MM.1S (cell line): ENCODE data around the gene MYADML2.

Source experiments
- DNase-seq: peaks from one replicate; pipeline ENCODE4 v3.0.0-alpha.2; 2015
- H2AFZ ChIP-seq: fragments of 300-600 bp; sonication (generic); 2 replicates; pipeline ENCODE4 v1.6.0; 2016; ENCODE audit warnings: antibody characterized with exemption, low read length
- H3F3A ChIP-seq: fragments of 300-600 bp; sonication (generic); 2 replicates; pipeline ENCODE4 v1.6.1; 2016; ENCODE audit warnings: mild to moderate bottlenecking, antibody characterized with exemption, low read length, moderate library complexity, mixed read lengths; ENCODE audit not compliant: insufficient read depth
- H3K27ac ChIP-seq: fragments of 300-600 bp; sonication (generic); 2 replicates; pipeline ENCODE4 v1.5.1; 2016; ENCODE audit warnings: mild to moderate bottlenecking, low read length
- H3K27me3 ChIP-seq: fragments of 300-600 bp; sonication (generic); replicated peaks from 2 replicates; pipeline ENCODE4 v1.6.0; 2016; ENCODE audit warnings: low read length; ENCODE audit not compliant: insufficient read depth
- H3K36me3 ChIP-seq: fragments of 300-600 bp; sonication (generic); replicated peaks from 2 replicates; pipeline ENCODE4 v1.6.1; 2016; ENCODE audit warnings: mild to moderate bottlenecking, low read length, mixed read lengths; ENCODE audit not compliant: insufficient read depth
- H3K4me1 ChIP-seq: fragments of 300-600 bp; sonication (generic); 2 replicates; pipeline ENCODE4 v1.6.1; 2016; ENCODE audit warnings: low read length, mixed read lengths
- H3K4me2 ChIP-seq: fragments of 300-600 bp; sonication (generic); 2 replicates; pipeline ENCODE4 v1.6.0; 2016; ENCODE audit warnings: low read depth, low read length
- H3K4me3 ChIP-seq: fragments of 300-600 bp; sonication (generic); 2 replicates; pipeline ENCODE4 v1.5.1; 2016; ENCODE audit warnings: low read length, mixed read lengths
- H3K79me2 ChIP-seq: fragments of 300-600 bp; sonication (generic); 2 replicates; pipeline ENCODE4 v1.6.1; 2016; ENCODE audit warnings: mixed run types, low read length, mixed read lengths
- H3K9ac ChIP-seq: fragments of 300-600 bp; sonication (generic); 2 replicates; pipeline ENCODE4 v1.6.1; 2016; ENCODE audit warnings: low read length, mixed read lengths
- H3K9me2 ChIP-seq: fragments of 300-600 bp; sonication (generic); replicated peaks from 2 replicates; pipeline ENCODE4 v1.6.1; 2016; ENCODE audit warnings: mild to moderate bottlenecking, low read length, mixed read lengths; ENCODE audit not compliant: insufficient read depth
- H3K9me3 ChIP-seq: fragments of 300-600 bp; sonication (generic); replicated peaks from 2 replicates; pipeline ENCODE4 v1.6.1; 2016; ENCODE audit warnings: mild to moderate bottlenecking, low read length, mixed read lengths; ENCODE audit not compliant: insufficient read depth
- H4K20me1 ChIP-seq: fragments of 300-600 bp; sonication (generic); 2 replicates; pipeline ENCODE4 v1.6.1; 2016; ENCODE audit warnings: mild to moderate bottlenecking, low read length, moderate library complexity, mixed read lengths; ENCODE audit not compliant: insufficient read depth
- EZH2 ChIP-seq: fragments of 300-600 bp; sonication (generic); optimal IDR thresholded peaks from 2 replicates; pipeline ENCODE3; 2017; ENCODE audit warnings: low read depth, mild to moderate bottlenecking, antibody characterized with exemption, low read length, mixed read lengths
- EZH2phosphoT487 ChIP-seq: fragments of 300-600 bp; sonication (generic); IDR thresholded peaks from 2 replicates; pipeline ENCODE4 v1.6.1; 2018; ENCODE audit warnings: antibody characterized with exemption, low read length
- TF ChIP-seq, protein P1 (sequence below): fragments of 300-600 bp; sonication (generic); IDR thresholded peaks from 2 replicates; pipeline ENCODE4 v1.5.1; 2016; ENCODE audit warnings: antibody characterized with exemption, low read length, mixed read lengths

Gene MYADML2

DNA sequence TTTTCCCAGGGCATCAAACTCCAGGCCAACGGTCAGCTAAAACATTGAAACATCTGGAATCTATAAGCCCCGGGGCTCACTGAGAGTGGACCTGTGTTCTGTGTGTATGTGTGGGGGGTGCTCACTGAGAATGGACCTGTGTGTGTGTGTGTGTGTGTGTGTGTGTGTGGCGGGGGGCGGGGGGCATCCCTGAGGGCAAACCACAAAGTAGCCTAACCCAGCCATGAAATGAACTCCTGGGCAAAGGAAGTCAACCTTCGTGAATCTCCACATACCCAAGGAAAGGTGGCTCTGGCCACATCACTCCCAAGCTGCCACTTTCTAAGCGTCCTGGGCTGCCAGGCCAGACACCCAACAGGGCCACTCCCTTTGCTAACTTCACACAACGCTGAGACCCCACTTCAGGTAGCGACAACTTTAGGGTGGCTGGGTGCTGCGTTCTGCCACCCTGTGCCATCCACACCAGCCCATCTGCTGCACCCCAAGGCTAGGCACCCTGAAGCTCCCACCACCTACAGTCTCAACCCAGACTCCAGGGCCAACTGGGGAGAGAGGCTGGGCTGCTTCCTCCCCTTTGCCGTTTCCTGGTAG, 21.1 kb downstream of the MYADML2 start:
- Histone ChIP-seq H3K27ac (peak overlapping the region; percentile 56; the same call in 1 of the 2 replicates), H2AFZ (no peak overlapping the region), H4K20me1 (0 out of 2 replicates have a peak, but pooled peaks cover 3% of the 10 kb centered on the region), H3K9me3 (no peaks in the 10 kb centered on the region), H3K4me1 (peaks cover 21% of the 10 kb centered on the region), H3K9me2 (no peaks in the 10 kb centered on the region), H3K36me3 (no peaks in the 10 kb centered on the region), H3K4me2 (peak overlapping the region; percentile 95), H3K27me3 (no peaks in the 10 kb centered on the region), H3F3A (peaks cover 23% of the 10 kb centered on the region), H3K79me2 (peaks cover 68% of the 10 kb centered on the region), H3K4me3 (peak overlapping the region; percentile 72), H3K9ac (peak overlapping the region; percentile 74)
- DNase-seq: no peak
- TF ChIP-seq EZH2 (no peak), EZH2phosphoT487 (no peak)
- TF ChIP-seq, protein P1, sequence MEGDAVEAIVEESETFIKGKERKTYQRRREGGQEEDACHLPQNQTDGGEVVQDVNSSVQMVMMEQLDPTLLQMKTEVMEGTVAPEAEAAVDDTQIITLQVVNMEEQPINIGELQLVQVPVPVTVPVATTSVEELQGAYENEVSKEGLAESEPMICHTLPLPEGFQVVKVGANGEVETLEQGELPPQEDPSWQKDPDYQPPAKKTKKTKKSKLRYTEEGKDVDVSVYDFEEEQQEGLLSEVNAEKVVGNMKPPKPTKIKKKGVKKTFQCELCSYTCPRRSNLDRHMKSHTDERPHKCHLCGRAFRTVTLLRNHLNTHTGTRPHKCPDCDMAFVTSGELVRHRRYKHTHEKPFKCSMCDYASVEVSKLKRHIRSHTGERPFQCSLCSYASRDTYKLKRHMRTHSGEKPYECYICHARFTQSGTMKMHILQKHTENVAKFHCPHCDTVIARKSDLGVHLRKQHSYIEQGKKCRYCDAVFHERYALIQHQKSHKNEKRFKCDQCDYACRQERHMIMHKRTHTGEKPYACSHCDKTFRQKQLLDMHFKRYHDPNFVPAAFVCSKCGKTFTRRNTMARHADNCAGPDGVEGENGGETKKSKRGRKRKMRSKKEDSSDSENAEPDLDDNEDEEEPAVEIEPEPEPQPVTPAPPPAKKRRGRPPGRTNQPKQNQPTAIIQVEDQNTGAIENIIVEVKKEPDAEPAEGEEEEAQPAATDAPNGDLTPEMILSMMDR: no peak

DNA sequence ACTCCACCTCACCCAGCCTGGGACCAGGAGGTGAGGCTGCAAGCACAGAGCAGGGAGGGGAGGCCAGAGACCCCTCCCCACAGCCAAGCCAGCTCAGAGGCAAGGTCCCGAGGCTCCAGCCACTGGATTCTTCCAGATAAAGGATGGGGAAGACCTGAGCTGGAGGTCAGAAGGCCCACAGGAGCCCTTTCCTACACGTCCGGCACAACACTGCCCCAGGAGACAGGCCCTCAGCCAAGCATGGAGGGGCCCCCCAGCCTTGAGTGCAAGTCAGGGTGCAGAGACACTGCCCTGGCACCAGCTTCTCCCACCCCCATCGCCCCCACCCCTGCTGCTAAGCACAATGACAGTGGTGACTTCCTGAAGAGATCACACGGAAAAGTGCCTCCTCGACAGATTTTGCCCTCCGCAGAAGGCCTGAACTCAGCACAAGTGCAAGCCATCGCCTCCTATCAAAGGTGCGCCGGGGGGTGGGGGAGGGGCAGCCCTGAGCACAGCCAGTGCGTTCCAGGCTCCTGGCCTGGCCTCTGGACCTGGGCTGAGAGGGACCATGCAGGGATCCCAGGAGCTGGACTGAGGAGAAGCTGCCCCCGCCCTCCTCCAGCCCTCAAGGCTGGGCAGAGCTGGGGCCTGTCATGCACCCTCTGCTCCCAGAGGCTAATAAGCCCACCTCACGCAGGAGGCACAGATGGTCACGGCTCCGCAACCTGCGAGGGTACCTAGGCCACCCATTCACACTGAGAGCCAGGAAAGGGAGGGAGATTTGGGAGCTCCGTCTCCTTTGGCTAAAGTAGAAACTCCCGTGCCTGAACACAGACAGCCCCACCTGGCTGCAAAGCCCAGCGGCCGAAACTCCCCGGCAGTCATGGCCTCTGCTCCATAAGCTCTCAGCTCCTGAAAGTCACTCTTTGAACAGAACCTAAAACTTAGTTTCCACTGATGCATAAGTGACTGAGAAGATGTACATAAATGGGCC, 22.2 kb downstream of the MYADML2 start:
- H2AFZ ChIP-seq: no peak overlapping the region
- peaks cover 79% of the 10 kb centered on the region for H3K79me2 ChIP-seq
- H3K9ac ChIP-seq: peak overlapping the region; percentile 70
- no peaks in the 10 kb centered on the region for H3K27me3 ChIP-seq
- no peaks in the 10 kb centered on the region for H3K36me3 ChIP-seq
- H3K4me1 ChIP-seq: peaks cover 21% of the 10 kb centered on the region
- no peaks in the 10 kb centered on the region for H3K9me3 ChIP-seq
- peaks cover 31% of the 10 kb centered on the region for H3F3A ChIP-seq
- no peaks in the 10 kb centered on the region for H3K9me2 ChIP-seq
- TF ChIP-seq, protein P1: no peak
- TF ChIP-seq EZH2phosphoT487 (no peak), EZH2 (no peak)
- peak overlapping the region; percentile 86 for H3K4me2 ChIP-seq
- DNase-seq: peak; percentile 80
- peak overlapping the region; percentile 74; the same call in 1 of the 2 replicates for H3K27ac ChIP-seq
- H3K4me3 ChIP-seq: peak overlapping the region; percentile 52; the same call in 1 of the 2 replicates
- 0 out of 2 replicates have a peak, but pooled peaks cover 3% of the 10 kb centered on the region for H4K20me1 ChIP-seq

DNA sequence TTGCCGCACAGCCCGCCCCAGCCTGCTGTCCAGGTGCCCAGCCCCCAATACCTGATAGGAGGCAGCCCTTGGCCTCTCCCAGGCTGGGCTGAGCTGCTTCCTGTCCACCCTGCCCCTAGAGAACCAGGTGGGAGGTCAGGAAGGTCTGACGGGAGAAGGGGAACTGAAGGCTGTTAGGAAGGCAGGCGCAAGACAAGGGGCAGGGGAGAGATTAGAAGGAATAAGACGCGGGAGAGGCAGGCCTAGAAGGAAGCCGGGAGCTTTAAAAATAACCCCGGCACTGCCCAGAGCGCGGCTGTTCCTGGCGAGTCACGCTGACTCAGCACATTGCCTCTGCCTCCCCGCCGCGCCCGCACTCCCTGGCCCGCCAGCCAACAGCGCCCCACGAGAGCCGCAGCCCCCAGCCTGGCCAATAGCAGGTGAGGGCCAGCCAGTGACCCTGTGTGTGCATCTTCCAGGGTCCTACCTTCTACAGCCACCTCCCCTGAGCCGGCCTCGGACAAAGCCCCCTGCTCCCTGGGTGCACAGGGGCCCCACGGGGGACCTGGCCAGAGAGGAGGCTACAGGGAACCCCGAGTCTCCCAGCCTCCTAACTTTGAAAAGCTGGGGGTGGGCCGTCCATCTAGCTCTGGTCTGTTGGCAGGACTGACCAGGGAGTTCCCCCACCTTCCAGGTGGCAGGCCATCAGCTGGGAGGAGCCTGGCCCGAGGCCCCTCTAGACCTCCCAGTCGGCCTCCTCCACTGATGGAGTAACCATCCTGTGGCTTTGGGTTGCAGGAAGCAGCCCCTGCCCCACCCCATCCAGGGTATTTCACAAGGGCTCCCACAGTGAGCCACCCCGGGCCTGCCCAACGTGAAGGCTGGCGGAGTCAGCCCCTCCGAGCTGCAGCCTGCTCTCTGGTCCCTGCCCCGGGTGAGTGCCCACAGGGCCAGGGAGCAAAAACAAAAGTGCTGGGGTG, 23.5 kb downstream of the MYADML2 start:
- H3K4me1 ChIP-seq: peaks cover 21% of the 10 kb centered on the region
- H2AFZ ChIP-seq: no peak overlapping the region
- peak overlapping the region; percentile 70 for H3K9ac ChIP-seq
- peak overlapping the region; percentile 79 for H3K4me2 ChIP-seq
- H3K9me3 ChIP-seq: no peaks in the 10 kb centered on the region
- TF ChIP-seq, protein P1: no peak
- no peak for TF ChIP-seq EZH2phosphoT487
- no peak for TF ChIP-seq EZH2
- H3K36me3 ChIP-seq: no peaks in the 10 kb centered on the region
- peaks cover 37% of the 10 kb centered on the region for H3F3A ChIP-seq
- no peaks in the 10 kb centered on the region for H3K9me2 ChIP-seq
- DNase-seq: peak; percentile 63
- peak overlapping the region; percentile 52 for H3K4me3 ChIP-seq
- H3K27ac ChIP-seq: peak overlapping the region; percentile 74; the same call in 1 of the 2 replicates
- no peaks in the 10 kb centered on the region for H3K27me3 ChIP-seq
- H4K20me1 ChIP-seq: 0 out of 2 replicates have a peak, but pooled peaks cover 3% of the 10 kb centered on the region
- peaks cover 86% of the 10 kb centered on the region for H3K79me2 ChIP-seq
